ENCODE measurements around the gene CUL4A. TPM values are rescaled to one million over a fixed set of nuclear protein-coding genes. Genes with fewer than 3 reads are reported as not detected.

The CUL4A gene
- total RNA-seq, 4 donors from 2014 or later: 83.9 to 206 (median 114) TPM

- no peak for DNase-seq
- H3K27ac ChIP-seq: no peak overlapping the region
- H3K4me1 ChIP-seq: no peaks in the 10 kb centered on the region
- peaks cover 0 to 61% (median 0%) of the 10 kb centered on the region in 3 donors for H3K36me3 ChIP-seq
- no peaks in the 10 kb centered on the region for H3K9me3 ChIP-seq
- no peak for TF ChIP-seq CTCF (IDR thresholded peaks at IDR 0.05)
- TF ChIP-seq POLR2A (IDR thresholded peaks at IDR 0.05): no peak
- H3K27me3 ChIP-seq: no peaks in the 10 kb centered on the region
- no peak overlapping the region for H3K4me3 ChIP-seq
Measured at GRCh38 chr13:113187883-113188665, 21.3 kb upstream of the CUL4A start.

- peaks cover 0 to 60% (median 0%) of the 10 kb centered on the region in 3 donors for H3K36me3 ChIP-seq
- no peaks in the 10 kb centered on the region for H3K9me3 ChIP-seq
- no peak overlapping the region for H3K27ac ChIP-seq
- H3K4me1 ChIP-seq: no peaks in the 10 kb centered on the region
- no peak overlapping the region for H3K4me3 ChIP-seq
- no peak for TF ChIP-seq CTCF (IDR thresholded peaks at IDR 0.05)
- no peak for TF ChIP-seq POLR2A (IDR thresholded peaks at IDR 0.05)
- no peaks in the 10 kb centered on the region for H3K27me3 ChIP-seq
- no peak for DNase-seq
Measured at GRCh38 chr13:113190181-113190580, 19.2 kb upstream of the CUL4A start.

GRCh38 chr13:113192279-113192678 is 17.1 kb upstream of the CUL4A start:
- no peaks in the 10 kb centered on the region for H3K9me3 ChIP-seq
- no peak for TF ChIP-seq POLR2A (IDR thresholded peaks at IDR 0.05)
- no peak for TF ChIP-seq CTCF (IDR thresholded peaks at IDR 0.05)
- H3K27ac ChIP-seq: no peak overlapping the region
- H3K4me1 ChIP-seq: no peaks in the 10 kb centered on the region
- no peak for DNase-seq
- H3K27me3 ChIP-seq: no peaks in the 10 kb centered on the region
- H3K36me3 ChIP-seq: peaks cover 0 to 79% (median 0%) of the 10 kb centered on the region in 3 donors
- no peak overlapping the region for H3K4me3 ChIP-seq

GRCh38 chr13:113192902-113193301 is 16.5 kb upstream of the CUL4A start:
- TF ChIP-seq CTCF (IDR thresholded peaks at IDR 0.05) (no peak), POLR2A (IDR thresholded peaks at IDR 0.05) (no peak)
- Histone ChIP-seq H3K27me3 (no peaks in the 10 kb centered on the region), H3K36me3 (peaks cover 0 to 84% (median 0%) of the 10 kb centered on the region in 3 donors)

GRCh38 chr13:113195360-113195759 is 14.1 kb upstream of the CUL4A start:
- Histone ChIP-seq H3K4me3 (no peak overlapping the region), H3K9me3 (no peaks in the 10 kb centered on the region), H3K36me3 (peaks cover 0 to 87% (median 0%) of the 10 kb centered on the region in 3 donors), H3K27me3 (no peaks in the 10 kb centered on the region), H3K27ac (no peak overlapping the region), H3K4me1 (no peaks in the 10 kb centered on the region)
- TF ChIP-seq POLR2A (IDR thresholded peaks at IDR 0.05) (no peak), CTCF (IDR thresholded peaks at IDR 0.05) (no peak)
- DNase-seq: no peak

More at GRCh38 chr13:113192902-113193301, 16.5 kb upstream of the CUL4A start:
- DNase-seq: no peak
- H3K27ac ChIP-seq: no peak overlapping the region
- H3K9me3 ChIP-seq: no peaks in the 10 kb centered on the region
- no peaks in the 10 kb centered on the region for H3K4me1 ChIP-seq
- H3K4me3 ChIP-seq: no peak overlapping the region

Data from Peyer's patch (tissue), 4 donors.